Femur (tissue), 1 donor: Measurements from ENCODE around the gene SLC8A3.
A peak's percentile ranks its signal among the peaks of the same experiment; 100 is the strongest.
"Not testable (repeated sequence)": the region's sequence is repeated elsewhere in the genome, so short reads cannot be mapped to it uniquely, and the experiment has no call there.

Experiments used
- DNase-seq: peaks from one replicate; pipeline ENCODE4 v3.0.0-alpha.2; 2017

Gene SLC8A3

GRCh38 chr14:70188659-70189455 is at the start of gene SLC8A3:
SLC8A3 (minus strand) TSS chr14:70188951; CDS start chr14:70168422, 20,529 bp downstream.
- DNase-seq = peak; percentile 51

- no peak for DNase-seq
Measured at GRCh38 chr14:70237710-70238109, 49.0 kb upstream of the SLC8A3 start.

GRCh38 chr14:70234066-70234950 is 45.6 kb upstream of the SLC8A3 start:
- DNase-seq = no peak

GRCh38 chr14:70231756-70232544 is 43.2 kb upstream of the SLC8A3 start:
- DNase-seq = not testable (repeated sequence)

GRCh38 chr14:70229877-70230640 is 41.3 kb upstream of the SLC8A3 start:
- not testable (repeated sequence) for DNase-seq

- DNase-seq = no peak
Measured at GRCh38 chr14:70213721-70214282, 25.1 kb upstream of the SLC8A3 start.

- no peak for DNase-seq
Measured at GRCh38 chr14:70212752-70213151, 24.0 kb upstream of the SLC8A3 start.

GRCh38 chr14:70208380-70208779 is 19.6 kb upstream of the SLC8A3 start:
- DNase-seq = no peak

GRCh38 chr14:70203686-70204085 is 14.9 kb upstream of the SLC8A3 start:
- DNase-seq = no peak

GRCh38 chr14:70201994-70202393 is 13.2 kb upstream of the SLC8A3 start:
- no peak for DNase-seq

- no peak for DNase-seq
Measured at GRCh38 chr14:70193396-70193795, 4.6 kb upstream of the SLC8A3 start.

GRCh38 chr14:70192915-70193314 is 4.2 kb upstream of the SLC8A3 start:
- no peak for DNase-seq

- no peak for DNase-seq
Measured at GRCh38 chr14:70190156-70190555, 1.4 kb upstream of the SLC8A3 start.

GRCh38 chr14:70189456-70190077 is 816 bp upstream of the SLC8A3 start:
- peak; percentile 52 for DNase-seq

GRCh38 chr14:70188322-70188658 is 461 bp downstream of the SLC8A3 start:
- DNase-seq = peak; percentile 34

- peak; percentile 61 for DNase-seq
Measured at GRCh38 chr14:70186900-70187451, 1.8 kb downstream of the SLC8A3 start.

- no peak for DNase-seq
Measured at GRCh38 chr14:70183991-70184390, 4.8 kb downstream of the SLC8A3 start.

- no peak for DNase-seq
Measured at GRCh38 chr14:70181276-70181675, 7.5 kb downstream of the SLC8A3 start.

GRCh38 chr14:70180718-70181117 is 8.0 kb downstream of the SLC8A3 start:
- no peak for DNase-seq

- DNase-seq = no peak
Measured at GRCh38 chr14:70177081-70177800, 11.5 kb downstream of the SLC8A3 start.
